DND-41 (cell line): Measurements from ENCODE around the gene ARID3A.

Source experiments
- ATAC-seq: fragments of 200-7000 bp; cut with Tn5 transposase; 3 replicates; pipeline ENCODE4 v1.9.1; 2021; ENCODE audit warnings: low read depth; ENCODE audit not compliant: insufficient read depth
- DNase-seq: peaks from one replicate; pipeline ENCODE4 v3.0.0-alpha.2; 2020
- H2AFZ ChIP-seq: 2 replicates; pipeline ENCODE4 v1.6.0; 2012; ENCODE audit warnings: low read depth, low read length
- H3K27ac ChIP-seq: 2 replicates; pipeline ENCODE4 v1.5.1; 2012; ENCODE audit warnings: low read length, inconsistent platforms
- H3K27me3 ChIP-seq: fragments of 200-600 bp; sonication (generic); 2 replicates; pipeline ENCODE4 v1.6.0; 2012; ENCODE audit warnings: low read length, mild to moderate bottlenecking, inconsistent platforms; ENCODE audit not compliant: insufficient read depth, poor library complexity
- H3K36me3 ChIP-seq: 2 replicates; pipeline ENCODE4 v1.5.1; 2012; ENCODE audit warnings: low read length, inconsistent platforms; ENCODE audit not compliant: insufficient read depth
- H3K4me1 ChIP-seq: 2 replicates; pipeline ENCODE4 v1.5.1; 2012; ENCODE audit warnings: mild to moderate bottlenecking, low read length; ENCODE audit not compliant: insufficient read depth
- H3K4me2 ChIP-seq: 2 replicates; pipeline ENCODE4 v1.6.0; 2012; ENCODE audit warnings: mild to moderate bottlenecking, moderate library complexity, low read length, inconsistent platforms; ENCODE audit not compliant: insufficient read depth
- H3K4me3 ChIP-seq, 2 experiments: fragments of 200-600 bp in 1 of 2; shearing (Covaris generic) in 1 of 2; 2 replicates each; pipeline ENCODE4 v1.5.1; 2012 to 2016; ENCODE audit warnings: inconsistent platforms in 2 of 2, low read length in 2 of 2, mild to moderate bottlenecking in 2 of 2, low read depth in 1 of 2, moderate library complexity in 1 of 2
- H3K79me2 ChIP-seq: 2 replicates; pipeline ENCODE4 v1.6.0; 2012; ENCODE audit warnings: low read length, inconsistent platforms; ENCODE audit not compliant: insufficient read depth
- H3K9ac ChIP-seq: 2 replicates; pipeline ENCODE4 v1.6.0; 2012; ENCODE audit warnings: low read depth, mild to moderate bottlenecking, inconsistent platforms, low read length, moderate library complexity
- H3K9me3 ChIP-seq: 2 replicates; pipeline ENCODE4 v1.5.1; 2012; ENCODE audit warnings: low read length, moderate library complexity, mild to moderate bottlenecking, inconsistent platforms; ENCODE audit not compliant: insufficient read depth, severe bottlenecking
- H4K20me1 ChIP-seq: 2 replicates; pipeline ENCODE4 v1.6.0; 2012; ENCODE audit warnings: low read length; ENCODE audit not compliant: insufficient read depth
- CTCF ChIP-seq: IDR thresholded peaks from 2 replicates; pipeline ENCODE4 v1.5.1; 2012; ENCODE audit warnings: borderline replicate concordance, low read length, moderate library complexity, mild to moderate bottlenecking; ENCODE audit not compliant: poor library complexity, severe bottlenecking; ENCODE audit errors: extremely low read depth
- EZH2 ChIP-seq: IDR thresholded peaks from 3 replicates; pipeline ENCODE4 v1.6.1; 2012; ENCODE audit warnings: borderline replicate concordance, low read depth, mild to moderate bottlenecking, moderate library complexity, low read length, inconsistent platforms; ENCODE audit not compliant: severe bottlenecking

The ARID3A gene

GRCh38 chr19:993361-993830 is 67.6 kb downstream of the ARID3A start:
- no peak for ATAC-seq
- no peak for DNase-seq
- Histone ChIP-seq H2AFZ (no peak overlapping the region), H3K4me3 (no peak overlapping the region), H3K9ac (no peak overlapping the region), H3K79me2 (no peaks in the 10 kb centered on the region), H3K27me3 (peaks cover 6% of the 10 kb centered on the region), H3K4me1 (peaks cover 9% of the 10 kb centered on the region), H3K27ac (no peak overlapping the region), H3K9me3 (no peaks in the 10 kb centered on the region), H3K36me3 (peaks cover 52% of the 10 kb centered on the region), H3K4me2 (no peak overlapping the region), H4K20me1 (peaks cover 45% of the 10 kb centered on the region)
- TF ChIP-seq EZH2 (no peak), CTCF (no peak)

GRCh38 chr19:993831-994393 is 68.1 kb downstream of the ARID3A start:
- DNase-seq (no peak), ATAC-seq (no peak)
- H3K27me3 ChIP-seq: peaks cover 6% of the 10 kb centered on the region
- TF ChIP-seq EZH2: no peak
- TF ChIP-seq CTCF: no peak
- peaks cover 44% of the 10 kb centered on the region for H4K20me1 ChIP-seq
- no peak overlapping the region for H3K27ac ChIP-seq
- H3K79me2 ChIP-seq: no peaks in the 10 kb centered on the region
- H3K4me3 ChIP-seq: no peak overlapping the region
- no peak overlapping the region for H2AFZ ChIP-seq
- no peak overlapping the region for H3K4me2 ChIP-seq
- peaks cover 48% of the 10 kb centered on the region for H3K36me3 ChIP-seq
- H3K9me3 ChIP-seq: no peaks in the 10 kb centered on the region
- H3K4me1 ChIP-seq: peaks cover 9% of the 10 kb centered on the region
- no peak overlapping the region for H3K9ac ChIP-seq

GRCh38 chr19:994516-994915 is 68.7 kb downstream of the ARID3A start:
- Histone ChIP-seq H3K4me3 (no peak overlapping the region), H2AFZ (no peak overlapping the region), H3K4me2 (no peak overlapping the region), H3K4me1 (peaks cover 9% of the 10 kb centered on the region), H3K9ac (no peak overlapping the region), H3K9me3 (no peaks in the 10 kb centered on the region), H3K27ac (no peak overlapping the region), H3K36me3 (peaks cover 43% of the 10 kb centered on the region), H4K20me1 (peaks cover 39% of the 10 kb centered on the region), H3K27me3 (peaks cover 6% of the 10 kb centered on the region), H3K79me2 (no peaks in the 10 kb centered on the region)
- TF ChIP-seq CTCF (no peak), EZH2 (no peak)
- no peak for DNase-seq
- no peak for ATAC-seq
